ENCODE results near the gene PDSS1. TPM values are rescaled to one million over a fixed set of nuclear protein-coding genes. Genes with fewer than 3 reads are reported as not detected.

PDSS1 gene, protein sequence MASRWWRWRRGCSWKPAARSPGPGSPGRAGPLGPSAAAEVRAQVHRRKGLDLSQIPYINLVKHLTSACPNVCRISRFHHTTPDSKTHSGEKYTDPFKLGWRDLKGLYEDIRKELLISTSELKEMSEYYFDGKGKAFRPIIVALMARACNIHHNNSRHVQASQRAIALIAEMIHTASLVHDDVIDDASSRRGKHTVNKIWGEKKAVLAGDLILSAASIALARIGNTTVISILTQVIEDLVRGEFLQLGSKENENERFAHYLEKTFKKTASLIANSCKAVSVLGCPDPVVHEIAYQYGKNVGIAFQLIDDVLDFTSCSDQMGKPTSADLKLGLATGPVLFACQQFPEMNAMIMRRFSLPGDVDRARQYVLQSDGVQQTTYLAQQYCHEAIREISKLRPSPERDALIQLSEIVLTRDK
- 14.9 to 17.5 TPM (median 15.6 TPM) in 5 replicates for total RNA-seq (2022; extraction: Qiagen RNA extraction)

DNA sequence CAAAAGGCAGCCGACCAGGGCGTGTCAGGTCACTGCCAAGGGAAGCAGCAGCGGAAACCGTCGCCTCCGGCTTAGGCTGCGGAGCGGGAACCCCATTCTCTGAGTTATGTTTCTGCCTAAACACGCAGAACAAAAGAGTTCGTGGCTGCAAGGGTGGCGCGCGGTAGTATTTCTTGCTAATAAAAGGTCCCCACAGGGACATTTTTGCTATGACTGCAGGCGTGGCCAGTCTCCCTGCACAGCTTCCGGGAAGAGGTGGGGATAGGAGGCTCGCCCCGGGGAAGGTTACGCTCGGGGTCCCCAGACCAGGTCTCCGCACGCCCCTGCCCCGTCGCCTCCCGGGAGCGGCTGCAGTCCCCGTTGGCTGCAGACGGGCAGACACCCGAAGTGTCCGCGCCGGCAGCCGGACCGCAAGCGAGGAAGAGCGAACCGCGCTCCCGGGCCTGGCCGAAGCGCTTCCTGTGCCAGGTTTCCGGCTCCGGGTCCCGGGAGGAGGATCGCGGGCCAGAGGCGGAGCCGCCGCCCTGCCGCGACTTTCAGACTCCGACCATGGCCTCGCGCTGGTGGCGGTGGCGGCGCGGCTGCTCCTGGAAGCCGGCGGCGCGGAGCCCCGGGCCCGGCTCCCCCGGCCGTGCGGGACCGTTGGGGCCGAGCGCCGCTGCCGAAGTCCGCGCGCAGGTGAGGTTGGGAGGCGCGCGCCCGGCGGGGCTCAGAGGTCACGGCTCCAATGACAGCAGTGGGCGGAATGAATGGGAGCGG, at the start of gene PDSS1:
PDSS1 (plus strand) TSS at position 539 of the 759 bp plus-strand sequence; CDS start at position 550, 11 bp downstream.

Other genes with a start within 250 kb of the PDSS1 start
- 50.7 to 60.0 TPM (median 52.6 TPM) in 5 replicates for gene ABI1, start 163.3 kb downstream of the PDSS1 start, total RNA-seq (2022; extraction: Qiagen RNA extraction)